ENCODE data around the gene TBC1D8B. TPM values are rescaled to one million over a fixed set of nuclear protein-coding genes. Genes with fewer than 3 reads are reported as not detected.
A peak's percentile ranks its signal among the peaks of the same experiment; 100 is the strongest.
"Not testable (repeated sequence)": the region's sequence is repeated elsewhere in the genome, so short reads cannot be mapped to it uniquely, and the experiment has no call there.

The TBC1D8B gene
- 2.9 and 3.3 TPM in 2 replicates for polyA plus RNA-seq (2011; rRNA removed)
- 0.14 and 0.22 TPM in 2 replicates for polyA plus RNA-seq (2012; cell fraction: cytosol; rRNA removed)
- 0.11 and 0.22 TPM in 2 replicates for polyA plus RNA-seq (2012; cell fraction: nucleus; rRNA removed)
- polyA plus RNA-seq (2017; fragmentation: RNase III; extraction: RNeasy Plus Mini Kit Qiagen cat#74134 plus additional on column Dnase treatment) = 2.6 to 3.3 TPM (median 3.2 TPM) in 3 replicates
- 1.3 and 1.6 TPM in 2 replicates for polyA minus RNA-seq (2011; rRNA and poly(A)+ RNA removed)

DNA sequence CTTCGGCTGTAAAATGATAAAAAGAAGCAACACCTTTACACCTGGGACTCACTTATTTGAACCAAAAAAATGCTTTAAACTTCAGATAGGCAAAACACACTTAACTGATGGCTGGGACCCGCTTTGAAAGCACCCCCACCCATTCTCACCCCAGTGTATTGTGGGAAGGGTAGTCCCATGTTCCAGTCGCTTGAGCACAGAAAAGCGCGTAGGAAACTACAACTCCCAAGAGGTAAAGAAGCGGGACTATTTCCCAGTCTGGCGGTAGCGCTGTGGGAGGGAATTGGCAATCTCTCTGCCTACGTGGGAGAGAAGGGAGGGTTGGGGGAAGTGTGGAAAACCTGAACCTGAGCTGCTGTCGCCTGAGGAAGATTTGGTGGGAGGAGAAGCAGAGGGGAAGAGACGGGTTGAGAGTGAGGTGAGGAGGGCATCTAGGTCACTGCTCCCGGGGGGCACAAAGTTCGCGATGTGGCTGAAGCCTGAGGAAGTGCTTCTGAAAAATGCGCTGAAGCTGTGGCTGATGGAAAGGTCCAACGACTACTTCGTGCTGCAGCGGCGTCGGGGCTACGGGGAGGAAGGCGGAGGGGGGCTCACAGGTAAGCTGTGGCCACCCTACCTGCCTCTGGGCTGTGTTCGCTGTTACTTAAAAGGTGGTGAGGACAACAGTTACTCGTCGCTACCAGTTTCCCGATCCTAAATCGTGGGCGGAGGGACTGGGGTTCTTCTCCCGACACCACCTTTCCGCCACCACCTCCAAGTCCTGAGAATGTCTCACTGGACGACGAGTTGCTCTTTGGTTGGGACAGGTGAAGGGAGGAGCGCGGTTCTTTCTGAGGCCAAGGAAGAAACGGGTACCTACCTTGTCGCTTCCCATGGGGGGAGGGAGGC, at the start of gene TBC1D8B:
TSS of gene TBC1D8B (plus strand) at position 286 of the 888 bp plus-strand sequence. CDS start at position 467, 181 bp downstream.
- DNase-seq (ENCODE audit: low read depth in 1 of 2, low spot score in 1 of 2) = peak; percentile 80 to 89
- ATAC-seq = peak; percentile 99 to 100
- peak; percentile 83 for FAIRE-seq
- ChIA-PET CTCF (no interaction called here), POLR2A (interaction anchor here (0.5 kb wide), 1 partner anchor 300 kb away, joined by 4 read pairs; no protein-coding TSS in a partner anchor)
- Histone ChIP-seq H3K4me2 (peak within 1 kb of the TSS; percentile 98), H3K9me3 (no peaks in the 10 kb centered on the region), H3K4me1 (peaks cover 4% of the 10 kb centered on the region; the same call in 1 of the 3 replicates), H3K4me3 (peak within 1 kb of the TSS; percentile 79), H3K27ac (peak within 1 kb of the TSS; percentile 78 to 83)
- WGBS (ENCODE audit: missing lambda C conversion rate) = 1% methylated on average over 33 of the region's 36 CpGs
- TF ChIP-seq MAZ (IDR thresholded peaks at IDR 0.05; ENCODE audit: borderline replicate concordance, low read depth, low read length) (no peak), JUN (IDR thresholded peaks at IDR 0.05) (peak in 1 of 2 experiments; percentile 53; a peak in 2 of 5 replicates), TP53 (CRISPR knock-in tag; IDR thresholded peaks at IDR 0.05) (no peak), MAFK (IDR thresholded peaks at IDR 0.05; ENCODE audit: partially characterized antibody) (no peak), SREBF2 (IDR thresholded peaks at IDR 0.05) (no peak), FOXS1 (CRISPR knock-in tag; IDR thresholded peaks at IDR 0.05) (no peak), EHF (CRISPR knock-in tag; IDR thresholded peaks at IDR 0.05) (no peak), CHD4 (IDR thresholded peaks at IDR 0.05; ENCODE audit: borderline replicate concordance) (no peak), RNF2 (IDR thresholded peaks at IDR 0.05; ENCODE audit: borderline replicate concordance, low read depth) (no peak), CEBPB (IDR thresholded peaks at IDR 0.05) (no peak), PHF8 (IDR thresholded peaks at IDR 0.05; ENCODE audit: borderline replicate concordance, low read depth) (peak; percentile 33; the same call in 1 of the 2 replicates), RFX5 (IDR thresholded peaks at IDR 0.05) (no peak), POLR2A (IDR thresholded peaks at IDR 0.05; ENCODE audit: low read length) (peak; percentile 44), EP300 (IDR thresholded peaks at IDR 0.05) (no peak), NFE2L2 (conservative IDR thresholded peaks at IDR 0.05; ENCODE audit: low read length) (no peak), ZNF302 (CRISPR knock-in tag; IDR thresholded peaks at IDR 0.05) (no peak)
- TF ChIP-seq, protein P1, sequence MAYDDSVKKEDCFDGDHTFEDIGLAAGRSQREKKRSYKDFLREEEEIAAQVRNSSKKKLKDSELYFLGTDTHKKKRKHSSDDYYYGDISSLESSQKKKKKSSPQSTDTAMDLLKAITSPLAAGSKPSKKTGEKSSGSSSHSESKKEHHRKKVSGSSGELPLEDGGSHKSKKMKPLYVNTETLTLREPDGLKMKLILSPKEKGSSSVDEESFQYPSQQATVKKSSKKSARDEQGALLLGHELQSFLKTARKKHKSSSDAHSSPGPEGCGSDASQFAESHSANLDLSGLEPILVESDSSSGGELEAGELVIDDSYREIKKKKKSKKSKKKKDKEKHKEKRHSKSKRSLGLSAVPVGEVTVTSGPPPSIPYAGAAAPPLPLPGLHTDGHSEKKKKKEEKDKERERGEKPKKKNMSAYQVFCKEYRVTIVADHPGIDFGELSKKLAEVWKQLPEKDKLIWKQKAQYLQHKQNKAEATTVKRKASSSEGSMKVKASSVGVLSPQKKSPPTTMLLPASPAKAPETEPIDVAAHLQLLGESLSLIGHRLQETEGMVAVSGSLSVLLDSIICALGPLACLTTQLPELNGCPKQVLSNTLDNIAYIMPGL (CRISPR knock-in tag; IDR thresholded peaks at IDR 0.05; ENCODE audit: borderline replicate concordance) = no peak
- TF ChIP-seq, protein P2, sequence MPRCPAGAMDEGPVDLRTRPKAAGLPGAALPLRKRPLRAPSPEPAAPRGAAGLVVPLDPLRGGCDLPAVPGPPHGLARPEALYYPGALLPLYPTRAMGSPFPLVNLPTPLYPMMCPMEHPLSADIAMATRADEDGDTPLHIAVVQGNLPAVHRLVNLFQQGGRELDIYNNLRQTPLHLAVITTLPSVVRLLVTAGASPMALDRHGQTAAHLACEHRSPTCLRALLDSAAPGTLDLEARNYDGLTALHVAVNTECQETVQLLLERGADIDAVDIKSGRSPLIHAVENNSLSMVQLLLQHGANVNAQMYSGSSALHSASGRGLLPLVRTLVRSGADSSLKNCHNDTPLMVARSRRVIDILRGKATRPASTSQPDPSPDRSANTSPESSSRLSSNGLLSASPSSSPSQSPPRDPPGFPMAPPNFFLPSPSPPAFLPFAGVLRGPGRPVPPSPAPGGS (IDR thresholded peaks at IDR 0.05) = no peak
- TF ChIP-seq, protein P3, sequence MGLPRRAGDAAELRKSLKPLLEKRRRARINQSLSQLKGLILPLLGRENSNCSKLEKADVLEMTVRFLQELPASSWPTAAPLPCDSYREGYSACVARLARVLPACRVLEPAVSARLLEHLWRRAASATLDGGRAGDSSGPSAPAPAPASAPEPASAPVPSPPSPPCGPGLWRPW (IDR thresholded peaks at IDR 0.05) = no peak
- TF ChIP-seq, protein P4, sequence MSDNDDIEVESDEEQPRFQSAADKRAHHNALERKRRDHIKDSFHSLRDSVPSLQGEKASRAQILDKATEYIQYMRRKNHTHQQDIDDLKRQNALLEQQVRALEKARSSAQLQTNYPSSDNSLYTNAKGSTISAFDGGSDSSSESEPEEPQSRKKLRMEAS (IDR thresholded peaks at IDR 0.05) = 0 out of 2 replicates have a peak, but pooled peaks have one; percentile 23
- TF ChIP-seq, protein P5, sequence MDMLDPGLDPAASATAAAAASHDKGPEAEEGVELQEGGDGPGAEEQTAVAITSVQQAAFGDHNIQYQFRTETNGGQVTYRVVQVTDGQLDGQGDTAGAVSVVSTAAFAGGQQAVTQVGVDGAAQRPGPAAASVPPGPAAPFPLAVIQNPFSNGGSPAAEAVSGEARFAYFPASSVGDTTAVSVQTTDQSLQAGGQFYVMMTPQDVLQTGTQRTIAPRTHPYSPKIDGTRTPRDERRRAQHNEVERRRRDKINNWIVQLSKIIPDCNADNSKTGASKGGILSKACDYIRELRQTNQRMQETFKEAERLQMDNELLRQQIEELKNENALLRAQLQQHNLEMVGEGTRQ (IDR thresholded peaks at IDR 0.05) = no peak

DNA sequence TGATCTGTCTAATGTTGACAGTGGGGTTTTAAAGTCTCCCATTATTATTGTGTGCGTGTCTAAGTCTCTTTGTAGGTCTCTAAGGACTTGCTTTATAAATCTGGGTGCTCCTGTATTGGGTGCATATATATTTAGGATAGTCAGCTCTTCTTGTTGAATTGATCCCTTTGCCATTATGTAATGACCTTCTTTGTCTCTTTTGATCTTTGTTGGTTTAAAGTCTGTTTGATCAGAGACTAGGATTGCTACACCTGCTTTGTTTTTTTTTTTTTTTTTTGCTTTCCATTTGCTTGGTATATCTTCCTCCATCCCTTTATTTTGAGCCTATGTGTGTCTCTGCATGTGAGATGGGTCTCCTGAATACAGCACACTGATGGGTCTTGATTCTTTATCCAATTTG, 33.2 kb upstream of the TBC1D8B start:
- H3K4me2 ChIP-seq; CTCF ChIA-PET; ATAC-seq; FAIRE-seq; DNase-seq (ENCODE audit: low read depth in 1 of 2, low spot score in 1 of 2); H3K4me3 ChIP-seq; POLR2A ChIA-PET; H3K9me3 ChIP-seq; H3K4me1 ChIP-seq; H3K27ac ChIP-seq: not testable (repeated sequence)
- WGBS (ENCODE audit: missing lambda C conversion rate) = 27% methylated on average over 1 of the region's 1 CpG

Measured in A549 (cell line).